HEK293T (cell line): ENCODE data around the gene OR51A7.

Source experiments
- CTCF ChIA-PET: fragments of 350-600 bp; formaldehyde crosslinking; extraction: SDS; loops from one replicate; lab custom pipeline; 2021; ENCODE audit warnings: antibody characterized with exemption, inconsistent platforms; lab: Yijun Ruan, JAX
- POLR2A ChIA-PET: fragments of 350-600 bp; formaldehyde crosslinking; extraction: SDS; loops from one replicate; lab custom pipeline; 2020; ENCODE audit warnings: antibody characterized with exemption, inconsistent platforms; lab: Yijun Ruan, JAX
- DNase-seq: peaks from one replicate; pipeline ENCODE4 v3.0.0; 2012; ENCODE audit warnings: mixed read lengths; ENCODE audit errors: extremely low spot score
- ARNT ChIP-seq: fragments of 450-650 bp; IDR thresholded peaks from 2 replicates; pipeline ENCODE4 v1.6.1; 2017; ENCODE audit warnings: mild to moderate bottlenecking
- BHLHE40 ChIP-seq: fragments of 450-650 bp; IDR thresholded peaks from 2 replicates; pipeline ENCODE4 v1.6.1; 2016; ENCODE audit warnings: mild to moderate bottlenecking, moderate library complexity, borderline replicate concordance
- CTBP1 ChIP-seq: fragments of 450-650 bp; IDR thresholded peaks from 2 replicates; pipeline ENCODE4 v1.6.1; 2016; ENCODE audit warnings: borderline replicate concordance
- ELF4 ChIP-seq: fragments of 450-650 bp; IDR thresholded peaks from 2 replicates; pipeline ENCODE4 v1.6.1; 2017; ENCODE audit warnings: antibody characterized with exemption
- FOXA1 ChIP-seq: fragments of 450-650 bp; IDR thresholded peaks from 2 replicates; pipeline ENCODE4 v1.6.1; 2016; ENCODE audit warnings: mild to moderate bottlenecking
- FOXK2 ChIP-seq: fragments of 450-650 bp; IDR thresholded peaks from 2 replicates; pipeline ENCODE4 v1.6.1; 2016; ENCODE audit warnings: mild to moderate bottlenecking
- FOXM1 ChIP-seq: fragments of 450-650 bp; IDR thresholded peaks from 2 replicates; pipeline ENCODE4 v1.6.1; 2017; ENCODE audit warnings: mild to moderate bottlenecking, borderline replicate concordance
- HDGF ChIP-seq: fragments of 450-650 bp; IDR thresholded peaks from 2 replicates; pipeline ENCODE4 v1.6.1; 2017; ENCODE audit warnings: antibody characterized with exemption, borderline replicate concordance
- L3MBTL2 ChIP-seq: fragments of 450-650 bp; conservative IDR thresholded peaks from 2 replicates; pipeline ENCODE4 v1.6.1; 2016; ENCODE audit warnings: mild to moderate bottlenecking
- LEF1 ChIP-seq: fragments of 450-650 bp; IDR thresholded peaks from 2 replicates; pipeline ENCODE4 v1.6.1; 2017; ENCODE audit warnings: mild to moderate bottlenecking, borderline replicate concordance
- NFRKB ChIP-seq: fragments of 450-650 bp; IDR thresholded peaks from 2 replicates; pipeline ENCODE4 v1.6.1; 2016; ENCODE audit warnings: mild to moderate bottlenecking, moderate library complexity
- SP1 ChIP-seq: fragments of 450-650 bp; IDR thresholded peaks from 2 replicates; pipeline ENCODE4 v1.6.1; 2017
- SUZ12 ChIP-seq: fragments of 450-650 bp; IDR thresholded peaks from 2 replicates; pipeline ENCODE4 v1.6.1; 2016; ENCODE audit warnings: mild to moderate bottlenecking
- TARDBP ChIP-seq: fragments of 450-650 bp; IDR thresholded peaks from 2 replicates; pipeline ENCODE4 v1.6.1; 2016
- ZNF384 ChIP-seq: fragments of 450-650 bp; IDR thresholded peaks from 2 replicates; pipeline ENCODE4 v1.6.1; 2016
- TF ChIP-seq, protein P1 (sequence below): fragments of 450-650 bp; IDR thresholded peaks from 2 replicates; pipeline ENCODE4 v1.6.1; 2016

The OR51A7 gene

DNA sequence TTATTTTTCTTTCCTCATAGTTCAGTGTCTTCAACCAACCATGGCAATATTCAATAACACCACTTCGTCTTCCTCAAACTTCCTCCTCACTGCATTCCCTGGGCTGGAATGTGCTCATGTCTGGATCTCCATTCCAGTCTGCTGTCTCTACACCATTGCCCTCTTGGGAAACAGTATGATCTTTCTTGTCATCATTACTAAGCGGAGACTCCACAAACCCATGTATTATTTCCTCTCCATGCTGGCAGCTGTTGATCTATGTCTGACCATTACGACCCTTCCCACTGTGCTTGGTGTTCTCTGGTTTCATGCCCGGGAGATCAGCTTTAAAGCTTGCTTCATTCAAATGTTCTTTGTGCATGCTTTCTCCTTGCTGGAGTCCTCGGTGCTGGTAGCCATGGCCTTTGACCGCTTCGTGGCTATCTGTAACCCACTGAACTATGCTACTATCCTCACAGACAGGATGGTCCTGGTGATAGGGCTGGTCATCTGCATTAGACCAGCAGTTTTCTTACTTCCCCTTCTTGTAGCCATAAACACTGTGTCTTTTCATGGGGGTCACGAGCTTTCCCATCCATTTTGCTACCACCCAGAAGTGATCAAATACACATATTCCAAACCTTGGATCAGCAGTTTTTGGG, 21.6 kb upstream of the OR51A7 start, which contains the start of gene OR51T1:
Gene OR51T1, plus strand, starts transcription at position 41 of the 641 bp plus-strand sequence. Its CDS starts 0 bp downstream, at position 41.
- DNase-seq = no peak
- CTCF ChIA-PET = no interaction called here
- no peak for TF ChIP-seq LEF1
- TF ChIP-seq FOXA1 = no peak
- TF ChIP-seq ZNF384 = no peak
- TF ChIP-seq L3MBTL2 = no peak
- TF ChIP-seq, protein P1, sequence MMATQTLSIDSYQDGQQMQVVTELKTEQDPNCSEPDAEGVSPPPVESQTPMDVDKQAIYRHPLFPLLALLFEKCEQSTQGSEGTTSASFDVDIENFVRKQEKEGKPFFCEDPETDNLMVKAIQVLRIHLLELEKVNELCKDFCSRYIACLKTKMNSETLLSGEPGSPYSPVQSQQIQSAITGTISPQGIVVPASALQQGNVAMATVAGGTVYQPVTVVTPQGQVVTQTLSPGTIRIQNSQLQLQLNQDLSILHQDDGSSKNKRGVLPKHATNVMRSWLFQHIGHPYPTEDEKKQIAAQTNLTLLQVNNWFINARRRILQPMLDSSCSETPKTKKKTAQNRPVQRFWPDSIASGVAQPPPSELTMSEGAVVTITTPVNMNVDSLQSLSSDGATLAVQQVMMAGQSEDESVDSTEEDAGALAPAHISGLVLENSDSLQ = no peak
- no peak for TF ChIP-seq NFRKB
- no peak for TF ChIP-seq ARNT
- no peak for TF ChIP-seq HDGF
- no peak for TF ChIP-seq ELF4
- TF ChIP-seq FOXK2 = no peak
- no peak for TF ChIP-seq SP1
- TF ChIP-seq FOXM1 = no peak
- TF ChIP-seq TARDBP = no peak
- TF ChIP-seq BHLHE40 = no peak
- no peak for TF ChIP-seq SUZ12
- no peak for TF ChIP-seq CTBP1
- POLR2A ChIA-PET = no interaction called here

DNA sequence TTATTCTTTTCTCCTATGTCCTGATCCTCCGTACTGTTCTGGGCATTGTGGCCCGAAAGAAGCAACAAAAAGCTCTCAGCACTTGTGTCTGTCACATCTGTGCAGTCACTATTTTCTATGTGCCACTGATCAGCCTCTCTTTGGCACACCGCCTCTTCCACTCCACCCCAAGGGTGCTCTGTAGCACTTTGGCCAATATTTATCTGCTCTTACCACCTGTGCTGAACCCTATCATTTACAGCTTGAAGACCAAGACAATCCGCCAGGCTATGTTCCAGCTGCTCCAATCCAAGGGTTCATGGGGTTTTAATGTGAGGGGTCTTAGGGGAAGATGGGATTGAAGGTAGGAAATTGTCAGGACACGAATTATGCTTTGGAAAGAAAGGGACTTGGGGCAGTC, 21.0 kb upstream of the OR51A7 start:
- TF ChIP-seq TARDBP (no peak), L3MBTL2 (no peak), BHLHE40 (no peak), ELF4 (no peak), LEF1 (no peak), SUZ12 (no peak), ARNT (no peak), FOXK2 (no peak), FOXA1 (no peak), CTBP1 (no peak), SP1 (no peak), FOXM1 (no peak), NFRKB (no peak), HDGF (no peak)
- TF ChIP-seq, protein P1 = no peak
- ChIA-PET CTCF (no interaction called here), POLR2A (no interaction called here)
- no peak for DNase-seq

DNA sequence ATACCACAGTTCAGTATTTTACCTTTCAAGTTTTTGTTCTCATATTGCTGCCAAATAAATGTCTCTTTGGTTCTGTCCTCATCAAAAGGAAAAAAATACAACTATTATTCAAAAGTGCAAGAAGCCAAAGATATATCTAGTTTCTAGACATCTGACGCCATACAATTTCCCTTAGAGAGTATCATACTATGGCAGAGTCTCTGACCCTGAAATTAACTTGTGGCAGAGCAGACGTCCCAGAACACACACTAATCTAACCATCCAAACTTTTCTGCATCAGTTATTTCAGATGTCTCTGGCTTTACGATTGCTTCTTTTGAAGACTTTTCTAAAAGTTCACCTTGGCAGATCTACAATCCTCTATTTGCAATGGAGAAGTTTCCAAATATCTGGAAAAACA, 19.2 kb upstream of the OR51A7 start:
- CTCF ChIA-PET = no interaction called here
- POLR2A ChIA-PET = no interaction called here
- no peak for DNase-seq
- TF ChIP-seq ARNT (no peak), SP1 (no peak), CTBP1 (no peak), FOXM1 (no peak), FOXA1 (no peak)
- TF ChIP-seq, protein P1 = no peak

DNA sequence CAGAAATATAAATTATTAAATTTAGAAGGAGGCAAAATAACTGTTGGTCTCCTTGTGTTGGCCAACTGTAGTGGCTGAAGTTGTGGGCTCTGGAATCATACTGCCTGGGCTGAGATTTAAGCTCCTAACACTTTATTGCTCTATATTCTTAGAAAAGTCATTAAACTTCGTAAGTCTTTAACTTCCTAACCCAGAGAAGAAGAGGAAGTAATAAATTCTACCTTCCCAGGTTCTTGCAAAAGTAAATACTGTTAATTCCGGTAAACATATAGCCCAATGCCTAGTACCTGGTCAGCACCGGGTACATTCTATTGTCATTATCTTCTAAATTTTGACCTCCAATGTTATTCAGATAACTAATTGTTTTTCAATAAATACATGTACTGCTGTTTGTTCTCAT, 17.4 kb upstream of the OR51A7 start:
- DNase-seq = no peak
- no peak for TF ChIP-seq BHLHE40
- TF ChIP-seq ARNT = no peak
- TF ChIP-seq FOXM1 = no peak
- no peak for TF ChIP-seq FOXA1
- TF ChIP-seq CTBP1 = no peak
- no peak for TF ChIP-seq L3MBTL2
- TF ChIP-seq ELF4 = no peak
- TF ChIP-seq HDGF = no peak
- no peak for TF ChIP-seq NFRKB
- TF ChIP-seq TARDBP = no peak
- TF ChIP-seq LEF1 = no peak
- no peak for TF ChIP-seq ZNF384
- no peak for TF ChIP-seq SP1
- TF ChIP-seq, protein P1 = no peak
- no peak for TF ChIP-seq FOXK2
- no peak for TF ChIP-seq SUZ12
- POLR2A ChIA-PET = no interaction called here
- CTCF ChIA-PET = no interaction called here

- no peak for DNase-seq
- ChIA-PET CTCF (no interaction called here), POLR2A (no interaction called here)
- TF ChIP-seq FOXK2 = no peak
- TF ChIP-seq CTBP1 = no peak
- TF ChIP-seq HDGF = no peak
These were observed 16.0 kb upstream of the OR51A7 start for GRCh38 chr11:4887591-4887990.

- TF ChIP-seq, protein P1 = no peak
- TF ChIP-seq FOXM1 = no peak
- no peak for TF ChIP-seq FOXA1
- no peak for TF ChIP-seq FOXK2
- no peak for TF ChIP-seq HDGF
- no peak for TF ChIP-seq ZNF384
- no peak for DNase-seq
- ChIA-PET POLR2A (no interaction called here), CTCF (no interaction called here)
These were observed 13.3 kb upstream of the OR51A7 start for GRCh38 chr11:4890279-4890678.
